NT2/D1 (cell line): ENCODE data around the gene MKS1.

Source experiments
- YY1 ChIP-seq: IDR thresholded peaks from 2 replicates; pipeline ENCODE4 v1.6.1; 2011; ENCODE audit not compliant: insufficient read length, insufficient read depth
- ZNF274 ChIP-seq: IDR thresholded peaks from 2 replicates; pipeline ENCODE4 v1.6.1; 2011; ENCODE audit warnings: mild to moderate bottlenecking, low read depth, low read length

DNA sequence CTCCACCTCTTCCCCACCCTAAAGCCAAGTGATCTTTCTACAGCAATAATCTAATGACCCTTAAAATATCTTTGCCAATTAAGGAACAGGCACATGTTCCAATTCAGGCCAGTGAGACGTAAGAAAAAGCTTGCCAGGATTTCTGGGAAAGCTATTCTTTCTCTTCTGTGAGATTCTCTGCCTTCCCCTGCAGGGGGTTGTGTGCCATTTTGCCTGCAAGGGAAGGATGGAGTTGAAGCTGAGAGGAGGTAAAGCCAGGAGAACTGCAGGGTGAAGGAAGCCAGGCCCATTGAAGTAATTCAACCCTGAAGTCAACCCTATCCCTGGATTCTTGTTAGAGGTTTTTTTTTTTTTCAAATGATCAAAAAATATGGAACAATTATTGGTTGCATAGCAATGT lies 10.3 kb upstream of the MKS1 start:
- TF ChIP-seq ZNF274: no peak
- no peak for TF ChIP-seq YY1
